NCI-H1417 (cell line): Measurements from ENCODE around the gene PRKN.

Source experiments
- DNase-seq, 3 experiments: peaks; one replicate each; lab custom pipeline; 2025; lab: John Stamatoyannopoulos, UW

The PRKN gene

GRCh38 chr6:162056745-162057144, 670.8 kb downstream of the PRKN start:
- DNase-seq, result peak in 1 of 3 experiments; percentile 37

DNA sequence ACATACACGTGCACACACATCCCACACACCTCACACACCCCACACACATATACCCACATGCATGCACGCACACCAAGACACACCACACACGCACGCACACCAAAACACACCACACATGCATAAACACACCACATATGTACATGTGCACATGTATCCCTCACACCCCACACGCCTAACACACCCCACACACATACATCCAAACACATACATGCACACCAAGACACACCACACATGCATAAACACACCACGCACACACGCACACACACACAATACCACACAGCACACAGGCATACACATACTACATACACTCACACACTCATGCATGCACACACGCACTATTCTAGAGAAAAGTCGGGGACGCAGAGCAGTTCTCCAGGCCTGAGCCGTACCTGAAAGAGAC, 671.5 kb downstream of the PRKN start:
- no peak for DNase-seq

DNA sequence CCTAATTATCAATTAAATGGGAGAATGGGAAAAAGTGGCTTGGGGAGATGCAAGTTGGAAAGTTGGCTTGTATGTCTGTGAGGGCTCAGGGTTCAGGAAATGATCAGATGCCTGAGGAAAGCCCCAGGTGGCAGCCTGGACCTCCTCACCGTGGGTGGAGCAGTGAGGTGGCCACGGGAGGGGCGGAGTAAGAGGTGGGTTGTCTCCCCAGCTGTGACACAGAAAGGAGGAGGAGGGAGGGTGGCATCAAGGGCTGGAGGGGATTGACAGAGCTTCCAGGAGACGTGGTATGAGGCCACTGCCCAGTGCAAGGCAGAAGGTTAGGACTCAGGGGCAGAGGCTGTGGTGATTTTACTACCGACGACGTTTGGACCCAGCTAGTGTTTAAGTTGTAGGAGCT, 672.2 kb downstream of the PRKN start:
- no peak for DNase-seq

DNA sequence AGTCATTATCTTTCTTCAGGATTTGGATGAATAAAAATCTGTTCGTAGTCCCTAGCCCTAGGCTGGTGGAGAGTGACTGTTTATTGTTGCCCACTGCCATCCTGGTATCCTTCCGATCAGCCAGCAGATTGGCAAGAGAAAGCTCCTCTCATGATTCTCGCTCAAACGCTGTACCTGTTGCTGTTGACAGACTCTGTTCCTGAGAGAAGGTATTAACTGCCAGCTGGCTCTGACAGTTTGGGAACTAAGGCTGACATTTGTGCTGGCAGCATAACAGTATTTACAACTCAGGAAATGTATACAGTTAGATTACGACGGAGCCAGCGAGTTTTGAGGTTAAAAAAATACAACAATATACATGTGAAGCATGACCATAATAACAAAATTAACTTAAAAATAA, 674.5 kb downstream of the PRKN start:
- no peak for DNase-seq

DNA sequence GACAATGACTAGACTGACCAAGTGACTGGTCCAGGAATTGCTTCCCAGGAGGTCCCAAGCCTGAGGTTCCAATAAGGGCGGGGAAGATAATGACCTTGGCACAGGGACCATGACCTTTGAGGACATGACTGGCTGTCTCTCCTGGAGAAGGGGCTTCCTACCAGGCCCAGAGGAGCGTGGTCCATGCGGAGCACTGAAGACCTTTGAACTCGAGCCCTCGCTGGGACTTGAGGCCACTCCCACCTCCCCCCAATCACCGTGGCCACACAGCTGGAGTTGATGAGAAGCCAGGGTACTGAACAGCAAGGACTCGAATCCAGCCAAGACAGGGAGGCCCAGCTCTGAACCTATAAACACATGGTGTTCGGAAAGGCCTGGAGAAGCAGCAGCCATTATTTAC, 677.0 kb downstream of the PRKN start:
- no peak for DNase-seq

GRCh38 chr6:162046324-162046723, 681.2 kb downstream of the PRKN start:
- DNase-seq, result no peak

DNA sequence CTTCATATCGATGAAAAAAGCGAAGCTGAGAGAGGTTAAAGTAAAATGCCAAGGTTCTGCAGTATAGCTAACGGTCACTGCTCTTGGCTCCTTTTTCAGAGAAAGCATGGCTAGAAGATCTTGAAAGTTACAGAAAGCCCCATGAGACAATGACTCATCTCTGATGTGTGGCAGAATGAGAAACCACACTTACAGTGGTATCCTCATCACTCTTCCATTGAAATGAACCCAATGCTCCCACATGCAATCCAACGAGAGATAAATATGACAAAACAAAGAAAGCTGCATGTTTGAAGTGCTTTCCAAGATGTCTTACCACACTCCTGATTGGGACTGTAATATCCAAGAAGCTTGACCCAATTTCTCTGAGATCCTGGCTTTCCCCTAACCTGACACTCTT, 694.9 kb downstream of the PRKN start:
- no peak for DNase-seq

- DNase-seq, result no peak
Measured at GRCh38 chr6:162029873-162030576, 697.5 kb downstream of the PRKN start.

DNA sequence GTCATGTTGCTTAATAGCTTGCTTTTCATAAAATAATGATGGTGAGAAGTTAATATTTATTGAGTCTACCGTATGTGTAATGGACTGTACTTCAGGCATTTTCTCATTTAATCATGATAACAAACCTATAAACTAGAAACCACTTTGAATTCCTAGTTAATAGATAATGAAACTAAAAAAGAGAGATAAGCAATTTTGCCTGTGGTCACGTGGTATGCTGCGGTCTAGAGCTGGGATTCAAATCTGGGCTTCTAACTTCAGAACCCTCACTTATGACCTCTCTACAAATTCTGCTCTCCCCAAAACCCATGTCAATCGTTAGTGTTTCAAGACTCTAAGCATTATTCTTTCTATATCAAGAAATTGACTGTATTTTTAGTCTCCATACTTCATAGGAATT, 700.7 kb downstream of the PRKN start:
- DNase-seq, result no peak

GRCh38 chr6:162026031-162026430, 701.5 kb downstream of the PRKN start:
- DNase-seq, result peak in 1 of 3 experiments; percentile 41

DNA sequence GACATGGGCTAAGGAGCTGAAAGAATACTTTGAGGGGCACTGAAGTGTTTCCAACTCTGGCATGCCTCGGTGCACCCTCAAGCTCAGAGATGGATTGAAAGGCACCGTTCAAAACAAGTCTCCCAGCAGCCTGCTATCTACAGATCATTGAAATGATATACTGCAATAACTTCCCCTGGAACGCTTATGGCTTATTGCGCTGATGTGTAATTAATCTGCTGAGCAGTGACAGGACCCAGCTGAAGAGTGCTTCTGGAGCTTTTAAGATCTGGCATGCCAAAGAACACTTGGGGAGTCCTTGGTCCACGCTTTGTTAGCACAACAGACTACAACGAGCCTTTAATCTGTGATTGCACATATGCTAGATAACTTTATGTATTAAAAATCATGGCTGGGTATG, 708.2 kb downstream of the PRKN start:
- peak in 1 of 3 experiments; percentile 28 for DNase-seq

- no peak for DNase-seq
Measured at GRCh38 chr6:162017536-162017935, 710.0 kb downstream of the PRKN start.

DNA sequence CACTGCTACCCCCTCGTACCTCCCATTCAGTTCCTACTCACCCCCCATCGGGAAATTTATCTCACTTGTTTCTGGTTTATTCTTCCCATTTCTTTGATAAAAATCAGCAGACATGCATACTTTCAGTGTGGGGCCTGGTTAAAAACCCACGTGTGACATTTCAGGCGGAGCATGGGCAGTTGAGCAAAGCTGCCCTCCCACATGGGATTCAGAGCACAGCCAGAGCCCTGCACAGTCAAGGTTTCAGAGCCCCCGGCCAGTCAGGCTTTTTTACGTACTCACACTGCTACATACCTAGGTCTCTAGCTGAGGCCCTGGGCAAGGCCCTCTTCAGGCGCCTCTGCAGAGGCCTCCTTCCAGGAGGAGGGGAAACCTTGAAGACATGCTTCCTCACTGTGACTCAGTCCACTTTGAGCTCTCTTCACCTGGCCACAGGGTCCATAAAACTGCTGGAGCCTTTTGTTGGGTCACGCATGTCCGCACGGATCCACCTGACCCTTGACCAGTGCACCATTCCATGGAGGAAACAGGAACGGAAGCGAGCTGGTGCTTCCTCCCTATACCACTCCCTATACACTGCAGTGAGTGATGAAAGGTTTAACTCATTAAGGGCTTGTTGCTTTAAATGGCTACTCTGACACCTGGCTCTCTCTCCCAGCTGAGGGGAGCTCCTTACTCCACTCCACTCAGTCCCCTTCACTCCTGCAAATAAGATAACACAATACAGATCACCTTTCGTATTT, 713.3 kb downstream of the PRKN start:
- no peak for DNase-seq

DNA sequence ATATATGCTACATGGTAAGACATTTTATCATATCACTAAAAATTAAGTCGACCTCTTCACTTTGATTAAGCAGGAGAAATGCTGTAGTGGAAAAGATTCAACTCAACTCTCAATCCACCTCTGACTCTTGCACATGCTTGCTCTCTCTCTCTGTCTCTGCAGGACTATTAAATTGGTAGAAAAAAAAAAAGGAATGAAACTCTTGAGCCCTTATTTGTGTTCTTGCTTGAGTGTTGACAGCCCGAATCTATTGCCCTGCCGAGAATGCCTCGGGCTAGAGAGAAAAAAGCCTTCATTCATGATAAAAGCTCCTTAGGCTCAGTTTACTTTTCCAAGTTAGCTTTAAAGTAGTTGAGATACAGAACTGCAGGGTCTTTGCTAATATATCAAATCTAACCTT, 722.2 kb downstream of the PRKN start:
- no peak for DNase-seq

DNA sequence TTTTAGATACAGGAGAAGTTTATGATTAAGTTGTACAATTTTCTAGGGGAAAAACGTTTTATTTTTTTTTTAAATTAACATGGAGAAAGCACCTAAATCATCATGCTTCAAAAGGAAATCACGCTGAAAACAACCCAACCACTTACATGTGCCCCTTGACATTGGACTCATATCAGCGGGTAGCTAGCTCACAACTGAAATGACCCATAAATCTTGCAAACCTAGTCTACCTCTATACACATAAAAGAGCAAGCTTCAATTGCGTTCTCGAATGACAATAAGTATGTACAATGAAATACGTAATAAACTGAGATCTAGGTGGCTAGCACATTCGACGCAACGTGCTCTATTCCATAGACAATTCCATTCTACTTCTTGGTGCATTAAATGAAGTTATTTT, 730.8 kb downstream of the PRKN start:
- peak in 1 of 3 experiments; percentile 30 for DNase-seq

- no peak for DNase-seq
Measured at GRCh38 chr6:161985876-161986423, 741.6 kb downstream of the PRKN start.

- no peak for DNase-seq
Measured at GRCh38 chr6:161984713-161985112, 742.9 kb downstream of the PRKN start.

- no peak for DNase-seq
Measured at GRCh38 chr6:161976553-161976952, 751.0 kb downstream of the PRKN start.

DNA sequence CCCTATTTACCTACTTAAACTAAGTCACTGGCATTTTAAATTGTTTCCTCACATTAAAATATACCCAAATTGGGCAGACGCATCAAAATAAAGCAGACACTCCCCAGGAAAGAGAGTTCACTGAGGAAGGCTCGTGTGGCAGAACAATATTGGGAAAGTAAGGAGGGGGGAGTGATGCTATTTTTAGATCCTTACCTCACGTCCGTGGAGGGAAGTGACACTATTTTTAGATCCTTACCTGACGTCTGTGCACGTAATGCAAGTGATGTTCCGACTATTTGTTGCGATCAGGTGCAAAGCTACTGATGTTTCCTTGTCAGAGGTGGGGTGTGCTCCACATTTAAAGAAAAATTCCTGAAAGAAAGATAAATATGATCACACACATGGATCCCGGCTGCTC, 754.5 kb downstream of the PRKN start:
- DNase-seq, result no peak

GRCh38 chr6:161971043-161971442, 756.5 kb downstream of the PRKN start:
- peak in 2 of 3 experiments; percentile 52 to 90 for DNase-seq

GRCh38 chr6:161963634-161964234, 763.8 kb downstream of the PRKN start:
- no peak for DNase-seq

- no peak for DNase-seq
Measured at GRCh38 chr6:161963181-161963580, 764.4 kb downstream of the PRKN start.

- no peak for DNase-seq
Measured at GRCh38 chr6:161961796-161962195, 765.8 kb downstream of the PRKN start.
